ENCODE results near the gene PPRC1. TPM values are rescaled to one million over a fixed set of nuclear protein-coding genes. Genes with fewer than 3 reads are reported as not detected.

Gene PPRC1
- total RNA-seq, 1 donor from 2014 or later: 12.1 TPM

DNA sequence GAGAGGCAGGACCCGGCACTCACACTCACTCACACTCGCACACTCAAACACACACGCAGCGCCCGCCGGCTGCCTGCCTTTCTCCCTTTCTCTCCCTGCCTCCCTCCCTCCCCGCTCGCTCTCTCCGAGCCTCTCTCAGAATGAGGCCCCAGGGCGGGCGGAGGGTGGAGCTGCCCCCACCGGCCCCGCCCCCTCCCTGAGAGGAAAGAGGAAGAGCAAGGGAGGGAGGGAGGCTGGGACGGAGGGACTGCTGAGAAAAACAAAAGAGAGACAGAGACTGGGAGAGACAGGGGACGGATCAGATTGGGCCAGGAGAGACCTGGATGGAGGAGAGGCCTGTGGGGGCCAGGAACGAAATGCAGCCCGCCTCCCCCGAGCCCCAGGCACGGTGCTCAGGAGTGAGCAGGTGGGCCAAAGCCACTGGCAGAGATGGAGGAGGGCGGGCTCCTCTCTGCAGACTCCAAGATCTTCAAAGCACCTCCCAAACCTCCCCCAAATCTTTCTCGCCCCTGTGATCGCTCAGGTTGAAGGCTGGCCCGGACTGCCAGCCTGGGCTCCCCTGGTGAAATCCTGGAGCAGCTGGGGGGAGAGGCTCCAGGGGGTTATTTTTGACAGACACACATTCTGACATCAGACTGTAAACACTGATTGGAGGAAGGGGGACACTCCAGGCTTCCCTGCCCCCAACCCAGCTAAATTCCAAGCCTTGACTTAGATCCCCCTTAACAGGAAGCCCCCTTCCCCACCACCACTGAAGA lies 17.8 kb upstream of the PPRC1 start:
- DNase-seq: peak; percentile 92
- intact Hi-C loops (cut with micrococcal nuclease): no loop called here
- TF ChIP-seq, protein P1, sequence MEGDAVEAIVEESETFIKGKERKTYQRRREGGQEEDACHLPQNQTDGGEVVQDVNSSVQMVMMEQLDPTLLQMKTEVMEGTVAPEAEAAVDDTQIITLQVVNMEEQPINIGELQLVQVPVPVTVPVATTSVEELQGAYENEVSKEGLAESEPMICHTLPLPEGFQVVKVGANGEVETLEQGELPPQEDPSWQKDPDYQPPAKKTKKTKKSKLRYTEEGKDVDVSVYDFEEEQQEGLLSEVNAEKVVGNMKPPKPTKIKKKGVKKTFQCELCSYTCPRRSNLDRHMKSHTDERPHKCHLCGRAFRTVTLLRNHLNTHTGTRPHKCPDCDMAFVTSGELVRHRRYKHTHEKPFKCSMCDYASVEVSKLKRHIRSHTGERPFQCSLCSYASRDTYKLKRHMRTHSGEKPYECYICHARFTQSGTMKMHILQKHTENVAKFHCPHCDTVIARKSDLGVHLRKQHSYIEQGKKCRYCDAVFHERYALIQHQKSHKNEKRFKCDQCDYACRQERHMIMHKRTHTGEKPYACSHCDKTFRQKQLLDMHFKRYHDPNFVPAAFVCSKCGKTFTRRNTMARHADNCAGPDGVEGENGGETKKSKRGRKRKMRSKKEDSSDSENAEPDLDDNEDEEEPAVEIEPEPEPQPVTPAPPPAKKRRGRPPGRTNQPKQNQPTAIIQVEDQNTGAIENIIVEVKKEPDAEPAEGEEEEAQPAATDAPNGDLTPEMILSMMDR (IDR thresholded peaks at IDR 0.05; ENCODE audit: borderline replicate concordance): no peak
- Histone ChIP-seq H3K27me3 (ENCODE audit: low read depth) (no peaks in the 10 kb centered on the region), H3K4me1 (peaks cover 83% of the 10 kb centered on the region), H3K4me3 (peak overlapping the region; percentile 81), H3K36me3 (peaks cover 18% of the 10 kb centered on the region), H3K27ac (replicated peaks) (peak overlapping the region; percentile 97), H3K9me3 (replicated peaks) (no peaks in the 10 kb centered on the region)

DNA sequence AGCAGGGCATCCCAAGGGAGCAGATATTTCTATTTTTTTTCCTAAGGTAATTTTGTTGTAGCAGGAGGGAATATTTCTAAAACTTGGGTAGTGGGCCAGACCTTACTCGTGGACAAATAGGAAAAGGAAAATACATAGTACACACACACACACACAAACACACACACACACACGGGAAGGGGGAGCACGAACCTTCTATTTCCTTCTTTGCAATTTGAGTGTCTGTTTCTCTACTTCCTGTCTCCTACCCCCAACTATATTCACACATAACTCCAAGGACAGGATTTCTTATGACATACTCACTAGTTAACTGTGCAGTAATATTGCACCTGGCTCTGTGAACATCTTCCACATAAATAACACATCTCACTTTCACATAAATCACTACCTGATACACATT lies 17.1 kb upstream of the PPRC1 start:
- H3K9me3 ChIP-seq (replicated peaks): no peaks in the 10 kb centered on the region
- H3K36me3 ChIP-seq: peaks cover 11% of the 10 kb centered on the region
- H3K27ac ChIP-seq (replicated peaks): peak overlapping the region; percentile 97
- DNase-seq: no peak
- H3K4me3 ChIP-seq: peak overlapping the region; percentile 81
- TF ChIP-seq, protein P1 (IDR thresholded peaks at IDR 0.05; ENCODE audit: borderline replicate concordance): no peak
- peaks cover 86% of the 10 kb centered on the region for H3K4me1 ChIP-seq
- H3K27me3 ChIP-seq (ENCODE audit: low read depth): no peaks in the 10 kb centered on the region
- intact Hi-C loops (cut with micrococcal nuclease): no loop called here

DNA sequence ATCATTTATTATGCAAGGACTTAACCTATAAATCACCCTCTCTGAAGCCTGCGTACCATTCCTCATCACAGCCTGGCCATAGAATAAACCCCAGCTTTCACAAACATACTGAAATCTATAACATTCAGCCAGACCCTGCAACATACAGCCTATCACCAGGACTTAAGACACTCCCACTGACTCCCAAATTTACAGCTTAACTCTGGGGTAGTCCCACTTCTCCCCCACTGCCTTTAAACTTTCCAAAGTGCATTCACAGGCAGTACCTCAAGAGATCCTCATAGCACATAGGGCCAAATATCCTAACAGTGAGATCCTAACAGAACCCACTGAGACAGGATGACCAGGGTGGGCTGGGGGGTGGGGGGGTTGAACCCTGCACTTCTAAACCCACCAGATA lies 16.2 kb upstream of the PPRC1 start:
- intact Hi-C loops (cut with micrococcal nuclease): no loop called here
- peak overlapping the region; percentile 97 for H3K27ac ChIP-seq (replicated peaks)
- peaks cover 92% of the 10 kb centered on the region for H3K4me1 ChIP-seq
- H3K9me3 ChIP-seq (replicated peaks): no peaks in the 10 kb centered on the region
- TF ChIP-seq, protein P1 (IDR thresholded peaks at IDR 0.05; ENCODE audit: borderline replicate concordance): no peak
- no peak for DNase-seq
- H3K4me3 ChIP-seq: peak overlapping the region; percentile 81
- H3K36me3 ChIP-seq: peaks cover 2% of the 10 kb centered on the region
- no peaks in the 10 kb centered on the region for H3K27me3 ChIP-seq (ENCODE audit: low read depth)

DNA sequence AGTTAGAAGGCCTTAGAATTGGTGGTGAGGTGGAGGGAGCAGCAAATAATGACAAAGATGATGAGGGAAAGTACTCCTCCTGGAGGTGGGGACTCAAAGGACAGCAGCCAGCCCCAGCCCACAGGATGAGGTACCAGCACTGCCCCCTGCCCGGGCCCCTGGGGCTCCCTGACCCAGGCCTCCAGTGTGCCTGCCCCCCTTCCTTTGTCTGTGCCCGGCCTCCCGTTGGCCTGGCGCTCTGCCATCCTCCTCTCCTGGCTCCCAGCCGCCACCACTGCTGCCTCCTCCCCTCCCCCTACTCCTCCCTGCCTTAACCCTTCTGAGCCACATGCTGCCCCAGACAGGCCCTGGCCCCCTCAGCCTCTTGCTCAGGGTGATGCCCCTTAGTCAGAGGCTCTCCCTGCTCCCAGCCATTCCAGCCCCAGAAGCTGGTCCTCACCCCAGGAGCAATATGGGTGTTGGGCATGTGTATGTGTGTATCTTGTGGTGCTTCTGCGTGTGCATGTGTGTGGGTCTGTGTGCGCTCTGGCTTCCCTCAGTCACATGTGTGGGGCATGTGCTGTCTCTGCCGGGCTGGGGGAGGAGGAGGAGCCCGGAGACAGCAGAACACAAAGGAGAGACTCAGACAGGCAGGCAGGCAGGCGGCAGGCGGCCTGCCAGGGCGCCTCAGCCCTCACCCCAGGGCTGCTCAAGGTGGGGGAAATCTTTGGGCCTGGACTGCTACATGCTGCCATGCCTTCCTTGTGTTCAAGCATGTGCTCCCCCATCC lies 15.3 kb upstream of the PPRC1 start:
- intact Hi-C loops (cut with micrococcal nuclease): no loop called here
- Histone ChIP-seq H3K27me3 (ENCODE audit: low read depth) (no peaks in the 10 kb centered on the region), H3K4me3 (peak overlapping the region; percentile 81), H3K36me3 (no peaks in the 10 kb centered on the region), H3K9me3 (replicated peaks) (no peaks in the 10 kb centered on the region), H3K27ac (replicated peaks) (peak overlapping the region; percentile 97), H3K4me1 (peaks cover 93% of the 10 kb centered on the region)
- peak; percentile 86 for DNase-seq
- TF ChIP-seq, protein P1 (IDR thresholded peaks at IDR 0.05; ENCODE audit: borderline replicate concordance): peak; percentile 26

DNA sequence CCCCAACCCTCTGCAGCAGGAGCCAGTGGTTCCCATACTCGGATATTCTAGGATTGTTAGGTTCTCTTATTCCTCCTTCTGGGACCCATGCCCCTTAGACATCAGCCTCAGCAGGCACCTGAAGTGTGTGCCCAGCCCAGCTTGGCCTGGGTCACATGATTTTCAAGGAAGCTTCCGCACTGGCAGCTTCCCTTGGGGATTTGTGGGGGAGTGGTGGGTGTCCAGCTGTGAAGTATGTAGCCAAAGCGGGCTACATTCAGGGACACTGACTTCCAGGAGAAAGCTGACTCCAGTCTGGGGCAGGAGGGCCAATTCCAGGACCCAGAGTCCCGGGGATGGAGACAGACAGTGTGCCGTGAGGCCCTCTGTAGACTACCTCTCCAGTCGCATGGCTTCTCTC lies 14.0 kb upstream of the PPRC1 start:
- intact Hi-C loops (cut with micrococcal nuclease): no loop called here
- Histone ChIP-seq H3K36me3 (no peaks in the 10 kb centered on the region), H3K4me1 (peaks cover 80% of the 10 kb centered on the region), H3K27ac (replicated peaks) (peak overlapping the region; percentile 97), H3K4me3 (peak overlapping the region; percentile 81), H3K9me3 (replicated peaks) (no peaks in the 10 kb centered on the region), H3K27me3 (ENCODE audit: low read depth) (no peaks in the 10 kb centered on the region)
- TF ChIP-seq, protein P1 (IDR thresholded peaks at IDR 0.05; ENCODE audit: borderline replicate concordance): no peak
- DNase-seq: no peak

All from left ventricle myocardium inferior (tissue), 1 donor.